ENCODE measurements around the gene KCNV2.
"Not testable (repeated sequence)": the region's sequence is repeated elsewhere in the genome, so short reads cannot be mapped to it uniquely, and the experiment has no call there.

KCNV2 gene

DNA sequence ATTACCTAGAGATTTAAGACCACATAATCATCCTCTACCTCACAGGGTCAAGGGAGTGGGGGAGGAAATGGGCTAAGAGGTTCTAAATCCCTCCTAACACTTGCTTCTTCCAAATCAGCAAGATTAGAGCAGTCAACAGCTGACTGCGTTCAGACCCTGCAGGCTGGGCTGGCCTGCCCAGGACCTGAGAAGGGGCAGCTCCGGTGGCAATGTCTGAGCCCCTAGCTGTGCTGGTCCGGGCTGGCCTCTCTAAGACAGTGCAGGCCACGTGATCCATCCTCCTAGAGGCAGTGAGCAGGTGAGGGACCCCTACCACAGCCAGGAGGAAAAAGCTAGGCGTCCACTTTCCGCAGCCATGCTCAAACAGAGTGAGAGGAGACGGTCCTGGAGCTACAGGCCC lies at the start of gene KCNV2:
KCNV2 (plus strand) TSS at position 126 of the 400 bp plus-strand sequence; CDS start at position 356, 230 bp downstream.
- DNase-seq: no peak

DNA sequence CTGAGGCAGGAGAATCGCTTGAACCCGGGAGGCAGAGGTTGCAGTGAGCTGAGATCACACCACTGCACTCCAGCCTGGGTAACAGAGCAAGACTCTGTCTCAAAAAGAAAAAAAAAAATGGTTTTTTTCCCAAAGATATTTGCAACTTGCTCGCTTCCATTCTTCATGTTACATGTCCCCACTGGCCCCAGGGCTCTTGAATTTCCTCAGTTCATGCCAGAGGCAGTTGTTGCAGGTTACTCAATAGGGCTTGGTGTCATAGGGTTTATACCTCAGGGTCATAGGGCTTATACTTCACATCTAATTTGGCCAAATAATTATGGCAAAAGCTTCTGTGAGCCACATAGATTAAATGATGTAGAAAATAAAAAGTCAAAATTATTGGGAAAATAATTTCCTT lies 44.1 kb upstream of the KCNV2 start:
- no peak for DNase-seq

DNA sequence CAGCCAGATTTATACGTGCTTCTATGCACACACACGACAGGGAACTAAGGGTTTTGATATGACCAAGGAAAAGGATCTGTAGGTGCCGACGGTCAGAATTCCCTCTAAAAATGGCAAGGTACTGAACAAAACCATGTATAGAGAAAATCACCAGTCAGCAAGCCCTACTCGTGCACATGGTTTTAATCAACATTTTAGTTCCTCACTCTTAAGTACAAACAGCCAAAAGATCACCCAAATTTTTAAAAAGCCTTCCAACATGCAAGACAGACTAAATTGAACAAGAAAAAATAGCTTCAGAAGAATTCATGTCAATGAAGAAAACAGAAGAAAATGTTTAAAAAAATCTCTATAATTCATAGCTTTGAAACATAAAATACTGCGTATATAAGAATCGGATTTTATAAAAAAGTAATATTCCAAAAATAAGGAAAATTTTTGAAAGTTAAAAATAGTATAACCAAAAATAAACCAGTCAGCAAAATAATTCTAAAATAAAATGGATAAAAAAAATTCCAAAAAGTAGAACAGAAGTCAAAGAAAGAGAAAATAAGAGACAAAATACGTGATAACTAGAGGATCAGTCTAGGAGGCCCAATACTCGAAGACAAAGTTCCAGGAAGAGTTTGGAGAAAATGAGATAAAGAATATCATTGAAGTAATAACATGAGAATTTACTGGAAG lies 43.0 kb upstream of the KCNV2 start:
- no peak for DNase-seq

DNA sequence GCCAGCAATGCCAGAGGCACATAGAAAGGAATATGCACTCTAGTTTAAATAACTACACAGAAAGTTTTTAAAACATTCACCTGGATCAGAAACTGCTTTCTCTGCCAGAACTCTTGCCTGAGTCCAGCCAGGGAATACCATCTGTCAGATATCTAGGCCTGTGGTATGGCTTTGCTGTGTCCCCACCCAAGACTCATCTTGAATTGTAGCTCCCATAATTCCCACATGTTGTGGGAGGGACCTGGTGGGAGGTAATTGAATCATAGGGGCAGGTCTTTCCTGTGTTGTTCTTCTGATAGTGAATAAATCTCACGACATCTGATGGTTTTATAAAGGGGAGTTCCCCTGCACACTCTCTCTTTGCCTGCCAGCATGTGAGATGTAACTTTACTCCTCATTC lies 41.5 kb upstream of the KCNV2 start:
- DNase-seq: no peak

DNA sequence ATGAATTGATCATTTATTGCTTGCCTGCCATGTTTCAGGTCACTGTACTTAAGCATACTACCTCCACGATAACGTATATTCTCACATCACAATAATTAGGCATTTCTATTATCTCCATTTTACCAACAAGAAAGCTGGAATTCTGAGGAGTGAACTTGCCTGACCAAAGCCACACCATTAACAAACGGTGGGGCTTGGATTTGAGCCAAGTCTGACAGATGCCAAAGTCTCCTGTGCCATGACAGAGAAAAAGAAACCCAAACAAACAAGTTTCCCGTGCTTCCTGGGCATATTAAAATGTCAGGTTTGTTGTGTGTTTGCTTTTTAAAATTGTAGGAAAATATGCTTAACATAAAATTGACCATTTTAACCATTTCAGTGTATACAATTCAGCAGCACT lies 40.8 kb upstream of the KCNV2 start:
- DNase-seq: no peak

DNA sequence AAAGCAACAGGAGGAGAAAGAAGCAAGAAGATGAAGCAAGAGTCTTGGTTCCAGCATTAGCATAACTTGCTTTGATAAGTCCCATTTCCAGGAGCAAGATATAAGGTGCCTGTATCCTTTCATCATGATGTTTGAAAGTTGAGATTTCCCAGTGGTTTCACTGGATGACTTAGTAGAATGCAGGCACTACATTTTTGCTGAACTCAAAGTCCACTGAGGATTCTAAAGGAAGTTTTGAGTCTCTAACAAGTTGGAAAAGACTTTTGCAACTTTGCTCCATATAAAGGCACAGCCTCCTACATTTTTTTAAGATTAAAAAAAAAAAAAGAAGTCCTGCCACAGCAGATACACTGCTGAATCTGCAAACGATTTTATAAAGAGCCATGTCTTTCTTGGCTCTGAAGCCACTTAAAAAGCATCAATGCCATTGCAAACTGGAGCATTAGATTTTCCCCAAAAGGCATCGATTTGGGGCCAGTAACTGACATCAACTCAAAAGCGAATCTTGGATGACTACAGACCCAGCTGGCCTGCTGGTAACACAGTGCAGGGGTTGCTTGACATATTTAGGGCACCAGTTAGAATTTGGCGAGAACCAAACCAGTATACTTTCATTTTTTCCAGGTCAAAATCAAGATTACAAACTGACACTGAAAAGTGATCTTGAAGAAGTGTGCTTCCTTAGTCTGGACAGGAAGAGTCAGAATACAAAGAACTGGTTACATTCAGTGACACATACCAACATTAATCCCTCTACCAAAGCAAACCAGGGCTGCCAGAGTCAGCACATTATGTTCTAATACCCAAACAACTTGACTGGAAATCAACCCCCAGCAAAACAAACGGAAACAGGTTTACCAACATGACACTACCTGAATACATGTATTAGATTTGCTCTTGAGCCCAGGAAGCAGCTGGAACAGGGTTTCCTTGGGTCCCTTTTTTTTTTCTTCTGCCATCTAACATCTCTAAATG lies 39.1 kb upstream of the KCNV2 start:
- no peak for DNase-seq

DNA sequence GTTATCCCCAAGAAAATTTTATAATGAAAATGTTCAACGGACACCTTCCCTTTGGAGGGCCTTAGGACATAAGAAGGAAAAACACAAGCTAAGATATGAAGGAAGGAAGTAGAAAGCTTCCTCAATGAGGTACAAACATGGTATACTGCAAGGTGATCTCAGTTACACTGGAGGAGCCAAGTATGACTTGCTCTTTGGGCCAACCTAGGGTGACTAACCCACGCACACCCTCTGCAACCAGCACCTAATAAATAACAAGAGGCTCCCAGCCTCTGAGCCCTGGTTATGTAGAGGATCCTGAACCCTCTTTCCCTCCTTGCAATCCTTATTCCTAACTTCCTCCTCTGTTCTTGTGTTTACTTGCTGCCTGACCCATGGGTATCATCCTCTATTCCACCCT lies 38.3 kb upstream of the KCNV2 start:
- DNase-seq: no peak

DNA sequence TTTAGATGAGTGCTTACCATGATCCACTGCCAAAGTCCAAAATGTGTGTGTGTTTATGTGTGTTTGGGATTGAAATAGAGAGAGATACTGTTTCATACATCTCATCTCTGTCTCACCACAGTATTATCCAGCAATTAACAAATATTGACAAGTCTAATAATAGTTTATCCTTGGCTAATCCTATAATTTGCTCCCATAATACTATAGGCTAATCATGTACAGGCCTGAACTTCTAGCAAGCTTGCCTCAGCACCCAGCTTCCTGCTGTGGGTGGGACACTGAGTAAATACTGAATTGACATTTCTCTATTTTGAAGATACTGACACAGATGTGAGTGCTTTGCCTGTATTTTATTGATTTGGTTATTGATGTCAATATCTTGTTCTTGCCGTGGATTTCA lies 35.3 kb upstream of the KCNV2 start:
- DNase-seq: no peak

DNA sequence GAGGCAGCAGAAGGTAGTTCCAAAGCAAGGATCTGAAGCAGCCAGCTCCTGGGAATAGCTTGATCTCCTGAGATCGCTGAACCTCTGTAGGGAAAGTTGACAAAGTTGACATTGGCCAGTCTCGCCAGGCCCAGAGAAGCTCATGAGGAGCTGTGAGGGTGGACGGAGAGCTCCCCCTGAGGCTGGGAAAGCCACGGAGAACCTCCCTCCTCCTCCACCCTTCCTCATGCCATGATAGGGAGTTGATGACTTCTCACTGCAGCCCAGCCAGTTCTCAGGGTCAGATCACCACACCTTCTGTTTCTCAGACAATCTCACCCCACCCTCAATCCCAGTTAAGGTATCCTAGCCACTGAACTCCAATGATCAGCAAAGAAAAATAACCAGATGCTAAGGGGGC lies 30.4 kb upstream of the KCNV2 start:
- no peak for DNase-seq

DNA sequence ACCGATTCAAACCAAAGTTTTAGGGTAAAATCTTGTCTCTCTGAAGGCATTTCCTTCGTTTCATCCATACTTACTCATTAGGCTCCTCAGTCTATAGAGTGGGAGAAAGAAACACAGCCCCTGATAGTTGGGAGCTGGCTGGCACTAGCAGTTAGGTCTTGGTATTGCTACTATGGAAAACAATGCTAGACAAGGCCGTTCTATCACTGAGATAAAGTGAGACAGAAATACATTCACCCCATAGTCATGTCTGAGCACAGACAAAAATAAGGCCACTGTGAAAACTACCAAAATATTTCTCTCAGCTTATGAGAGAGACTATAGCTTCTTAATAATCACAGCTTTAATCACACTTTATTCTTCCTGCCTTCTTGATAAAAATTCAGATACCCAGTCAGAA lies 28.7 kb upstream of the KCNV2 start:
- DNase-seq: no peak

DNA sequence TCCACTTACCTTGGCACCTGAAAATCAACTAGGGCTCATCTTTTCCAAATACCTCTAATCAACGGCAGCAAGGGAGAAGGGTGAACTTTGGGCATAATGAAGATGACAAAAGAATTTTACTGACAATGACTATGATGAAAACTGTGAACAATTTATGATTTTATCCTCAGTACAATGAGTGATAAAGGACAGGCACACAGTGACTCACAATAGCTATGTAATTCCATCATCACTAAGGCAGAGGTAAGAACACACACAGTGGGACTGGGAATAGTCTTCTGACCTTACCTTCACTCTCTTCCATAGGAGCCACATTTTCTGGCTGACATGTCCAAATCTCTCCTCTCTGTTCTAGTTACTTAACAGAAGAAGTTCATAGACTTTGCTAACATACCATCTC lies 26.1 kb upstream of the KCNV2 start:
- DNase-seq: no peak

DNA sequence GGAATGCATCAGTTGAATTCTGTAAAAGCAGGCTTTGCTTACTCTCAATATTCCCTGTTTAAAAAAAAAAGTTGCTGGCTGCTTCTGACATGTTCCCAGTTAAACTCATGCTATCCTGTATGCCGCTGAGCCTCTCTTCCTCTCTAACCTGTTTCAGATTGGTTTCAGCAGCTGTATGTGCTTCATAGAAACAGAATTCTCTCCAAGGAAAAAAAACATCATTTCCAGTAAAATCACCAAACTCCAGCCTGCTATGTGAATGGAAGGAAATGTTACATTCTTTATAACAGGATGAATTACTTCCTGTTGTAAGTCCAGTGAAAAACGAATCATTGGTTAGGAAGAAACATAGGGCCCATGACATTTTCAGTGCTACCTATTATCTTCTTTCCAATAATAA lies 25.7 kb upstream of the KCNV2 start:
- no peak for DNase-seq

DNA sequence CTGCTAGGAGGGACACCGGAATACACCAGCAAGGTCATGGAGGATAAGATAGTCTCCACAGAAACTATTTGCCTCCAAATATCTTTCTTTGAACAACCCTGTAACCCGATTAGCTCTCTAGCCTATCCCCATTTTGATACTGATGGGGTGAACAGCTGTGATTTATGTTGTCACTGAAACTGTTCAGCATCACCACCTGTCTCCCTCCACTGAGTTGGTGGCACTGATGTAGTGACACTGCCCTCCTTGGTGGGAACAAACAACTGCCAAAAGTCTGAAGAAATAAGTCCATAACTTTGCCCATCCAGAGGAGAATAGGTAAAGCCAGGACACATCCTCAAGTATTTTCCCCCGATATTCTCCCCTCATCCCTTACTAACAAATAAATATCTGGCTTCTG lies 24.3 kb upstream of the KCNV2 start:
- DNase-seq: no peak

DNA sequence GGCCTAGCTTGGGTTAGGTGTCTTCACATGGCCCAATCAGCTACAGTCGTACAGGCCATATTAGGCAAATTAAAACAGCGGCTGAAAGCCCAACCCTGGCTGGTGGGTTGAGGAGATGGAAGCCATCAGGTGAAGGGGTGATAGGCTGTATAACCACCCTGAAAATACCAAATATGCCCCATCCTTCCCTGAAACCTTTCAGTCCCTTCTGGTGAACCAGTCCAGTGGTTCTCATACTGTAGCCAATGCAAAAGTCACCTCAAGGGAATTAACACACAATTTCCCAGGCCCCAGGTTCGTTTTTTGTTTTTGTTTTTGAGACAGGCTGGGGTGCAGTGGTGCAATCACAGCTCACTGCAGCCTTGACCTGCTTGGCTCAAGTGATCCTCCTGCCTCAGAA lies 19.8 kb upstream of the KCNV2 start:
- no peak for DNase-seq

DNA sequence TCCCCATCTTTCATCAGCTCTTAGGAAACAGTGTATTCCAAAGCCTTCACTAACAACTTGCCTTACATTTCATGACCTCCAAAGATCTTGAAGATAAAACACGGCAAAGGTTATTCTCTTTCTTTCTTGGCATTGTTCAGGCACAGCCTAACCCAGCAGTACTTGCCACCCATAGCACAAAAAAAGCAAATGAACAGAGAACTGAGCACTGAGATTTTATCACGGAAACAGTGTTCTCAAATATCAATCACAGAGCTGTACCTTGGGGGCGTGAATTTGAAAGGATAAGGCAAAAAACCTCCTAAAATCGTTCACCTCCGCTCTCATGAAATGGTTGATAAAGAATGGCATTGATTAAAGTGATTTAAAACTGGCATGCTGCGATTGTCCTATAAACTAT lies 16.9 kb upstream of the KCNV2 start:
- no peak for DNase-seq

DNA sequence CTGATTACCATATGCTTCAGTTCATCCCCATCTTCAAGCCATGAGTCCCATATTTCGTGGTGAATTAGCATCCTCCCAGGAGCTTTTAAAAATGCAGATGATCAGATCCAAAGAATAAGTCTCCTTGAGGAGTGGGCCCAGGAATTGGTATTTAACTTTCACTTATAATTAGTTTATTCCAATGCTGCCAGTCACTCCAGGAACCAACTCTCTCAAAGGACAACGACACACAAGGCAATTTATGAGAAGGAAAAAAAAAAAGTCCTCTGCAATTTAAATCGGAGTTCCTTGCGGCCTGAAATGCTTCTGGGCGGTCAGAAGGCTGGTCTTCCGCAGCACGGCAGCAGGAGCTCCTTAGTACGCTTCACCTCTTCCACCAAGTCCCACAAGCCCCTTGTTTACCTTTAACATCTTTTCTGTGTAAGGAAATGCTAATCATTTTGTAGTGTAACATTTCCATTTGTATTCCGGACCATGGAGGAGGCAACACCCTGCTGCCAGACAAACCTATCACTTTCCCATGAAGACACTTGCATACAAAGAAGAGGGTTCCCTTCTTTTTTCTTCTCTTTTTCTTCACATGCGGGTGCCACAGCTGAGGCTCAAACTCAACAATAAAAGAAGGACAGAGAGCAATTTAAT lies 16.3 kb upstream of the KCNV2 start:
- DNase-seq: no peak

DNA sequence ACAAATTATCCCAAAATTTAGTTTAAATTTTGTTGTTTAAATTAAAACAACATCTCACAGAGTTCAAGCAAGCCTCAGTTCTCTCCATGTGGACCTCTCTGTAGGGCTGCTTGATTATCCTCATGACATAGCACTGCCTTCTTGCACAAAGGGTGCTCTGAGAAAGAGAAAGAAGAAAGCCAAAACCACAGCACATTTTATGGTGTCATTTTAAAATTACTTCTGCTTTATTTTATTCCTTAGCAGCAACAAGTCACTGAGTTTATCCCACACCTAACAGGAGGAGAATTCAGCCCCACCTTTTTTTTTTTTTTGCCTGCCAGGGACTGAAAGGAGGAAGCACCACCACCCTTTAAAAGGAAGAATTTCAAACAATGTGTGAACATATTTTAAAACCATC lies 12.8 kb upstream of the KCNV2 start:
- DNase-seq: no peak

DNA sequence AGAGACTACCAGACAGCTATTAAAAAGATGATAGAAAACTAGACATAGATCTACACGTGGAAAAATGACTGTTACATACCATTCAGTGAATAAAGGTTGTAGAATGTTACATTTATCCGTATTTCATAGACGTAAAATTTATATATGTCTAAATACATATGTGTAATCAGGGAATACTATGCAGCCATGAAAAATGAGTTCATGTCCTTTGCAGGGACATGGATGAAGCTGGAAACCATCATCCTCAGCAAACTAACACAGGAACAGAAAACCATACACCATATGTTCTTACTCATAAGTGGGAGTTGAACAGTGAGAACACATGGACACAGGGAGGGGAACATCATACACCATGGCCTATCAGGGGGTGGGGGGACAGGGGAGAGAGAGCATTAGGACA lies 10.1 kb upstream of the KCNV2 start:
- not testable (repeated sequence) for DNase-seq

DNA sequence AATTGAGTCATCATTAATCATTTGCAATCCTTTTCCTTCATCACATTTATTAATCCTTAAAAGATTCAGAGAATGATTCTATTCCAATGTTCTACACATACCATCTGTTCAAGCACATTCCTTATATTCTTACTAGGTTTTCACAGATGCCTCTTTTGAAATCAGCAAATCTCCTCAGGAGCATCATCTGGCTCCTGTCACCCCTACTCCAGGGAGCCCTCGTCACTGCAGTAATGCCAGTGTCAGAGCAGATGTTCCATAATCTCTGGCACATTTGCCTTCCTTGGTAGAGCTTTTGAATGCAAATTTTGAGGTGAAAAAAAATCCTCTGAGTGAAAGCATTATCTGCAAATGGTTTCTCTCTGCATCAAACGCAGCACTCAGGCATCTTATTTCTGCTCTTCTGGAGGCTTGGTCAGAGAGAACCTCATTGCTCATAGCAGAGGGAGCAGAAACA lies 7.6 kb upstream of the KCNV2 start:
- DNase-seq: no peak

DNA sequence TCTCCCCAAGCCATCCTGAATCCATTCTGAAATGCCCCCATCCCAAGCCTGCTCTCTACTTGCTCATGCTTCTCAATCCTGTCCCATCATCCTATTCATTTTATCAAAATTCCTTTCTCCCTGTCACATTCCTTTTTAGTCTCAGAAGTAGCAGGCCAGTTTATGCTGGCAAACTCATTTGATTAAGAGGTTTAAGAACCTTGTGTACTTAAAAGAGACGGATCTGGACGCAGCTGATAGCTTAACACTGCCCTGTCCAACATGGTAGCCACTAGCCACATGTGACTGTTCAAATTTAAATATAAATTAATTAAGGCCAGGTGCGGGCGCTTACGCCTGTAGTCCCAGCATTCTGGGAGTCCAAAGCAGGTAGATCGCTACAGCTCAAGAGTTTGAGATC lies 5.6 kb upstream of the KCNV2 start:
- no peak for DNase-seq

DNA sequence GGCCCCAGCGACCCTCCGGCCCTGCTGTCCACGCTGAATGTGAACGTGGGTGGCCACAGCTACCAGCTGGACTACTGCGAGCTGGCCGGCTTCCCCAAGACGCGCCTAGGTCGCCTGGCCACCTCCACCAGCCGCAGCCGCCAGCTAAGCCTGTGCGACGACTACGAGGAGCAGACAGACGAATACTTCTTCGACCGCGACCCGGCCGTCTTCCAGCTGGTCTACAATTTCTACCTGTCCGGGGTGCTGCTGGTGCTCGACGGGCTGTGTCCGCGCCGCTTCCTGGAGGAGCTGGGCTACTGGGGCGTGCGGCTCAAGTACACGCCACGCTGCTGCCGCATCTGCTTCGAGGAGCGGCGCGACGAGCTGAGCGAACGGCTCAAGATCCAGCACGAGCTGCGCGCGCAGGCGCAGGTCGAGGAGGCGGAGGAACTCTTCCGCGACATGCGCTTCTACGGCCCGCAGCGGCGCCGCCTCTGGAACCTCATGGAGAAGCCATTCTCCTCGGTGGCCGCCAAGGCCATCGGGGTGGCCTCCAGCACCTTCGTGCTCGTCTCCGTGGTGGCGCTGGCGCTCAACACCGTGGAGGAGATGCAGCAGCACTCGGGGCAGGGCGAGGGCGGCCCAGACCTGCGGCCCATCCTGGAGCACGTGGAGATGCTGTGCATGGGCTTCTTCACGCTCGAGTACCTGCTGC lies 839 bp downstream of the KCNV2 start:
- no peak for DNase-seq

DNA sequence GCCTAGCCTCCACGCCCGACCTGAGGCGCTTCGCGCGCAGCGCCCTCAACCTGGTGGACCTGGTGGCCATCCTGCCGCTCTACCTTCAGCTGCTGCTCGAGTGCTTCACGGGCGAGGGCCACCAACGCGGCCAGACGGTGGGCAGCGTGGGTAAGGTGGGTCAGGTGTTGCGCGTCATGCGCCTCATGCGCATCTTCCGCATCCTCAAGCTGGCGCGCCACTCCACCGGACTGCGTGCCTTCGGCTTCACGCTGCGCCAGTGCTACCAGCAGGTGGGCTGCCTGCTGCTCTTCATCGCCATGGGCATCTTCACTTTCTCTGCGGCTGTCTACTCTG lies 1.4 kb downstream of the KCNV2 start:
- DNase-seq: no peak

DNA sequence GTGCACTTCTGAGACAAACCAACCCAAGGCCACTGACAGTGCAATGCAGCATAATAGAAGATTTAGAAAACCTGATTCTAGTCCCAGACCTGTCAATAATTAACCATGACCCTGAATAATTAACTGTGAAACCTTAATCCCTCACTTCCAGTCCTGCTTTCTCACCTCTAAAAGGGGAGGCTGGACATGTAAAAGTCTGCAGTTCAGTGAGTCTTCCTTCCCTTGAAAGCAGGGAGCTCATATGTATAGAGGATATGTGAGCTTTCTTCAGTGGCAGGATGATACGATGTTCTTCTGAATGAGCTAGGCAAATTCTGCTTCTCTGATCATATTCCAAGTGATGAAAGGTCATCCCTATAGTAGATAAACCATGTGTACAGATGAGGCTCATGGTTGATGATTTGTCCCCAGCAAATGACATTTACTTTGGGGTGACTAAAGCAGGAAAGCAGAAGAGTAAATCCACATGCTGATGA lies 2.9 kb downstream of the KCNV2 start:
- no peak for DNase-seq

All from activated CD8-positive, alpha-beta memory T cell treated with anti-CD3 and anti-CD28 coated beads, Interleukin-2, amount 50 U/mL, for 48 hours (primary cell).